GM21390 (cell line): ENCODE data around the gene DAB2IP.

Source experiments
- ATAC-seq: cut with Tn5 transposase; IDR thresholded peaks from one replicate; pipeline ENCODE4 v1.9.1; 2021; ENCODE audit not compliant: unreplicated experiment

Gene DAB2IP

GRCh38 chr9:121813519-121814210, 162.2 kb downstream of the DAB2IP start:
- ATAC-seq, result no peak

- ATAC-seq, result no peak
These were observed 163.2 kb downstream of the DAB2IP start for GRCh38 chr9:121814594-121814993.

- ATAC-seq, result no peak
These were observed 163.7 kb downstream of the DAB2IP start for GRCh38 chr9:121815084-121815483.

GRCh38 chr9:121815546-121816448, 164.4 kb downstream of the DAB2IP start:
- ATAC-seq, result no peak

GRCh38 chr9:121816449-121816817, 165.0 kb downstream of the DAB2IP start:
- ATAC-seq, result no peak

GRCh38 chr9:121816845-121817450, 165.5 kb downstream of the DAB2IP start:
- no peak for ATAC-seq

GRCh38 chr9:121817476-121817875, 166.0 kb downstream of the DAB2IP start:
- ATAC-seq, result no peak

- ATAC-seq, result no peak
These were observed 166.7 kb downstream of the DAB2IP start for GRCh38 chr9:121818016-121818661.

GRCh38 chr9:121818841-121819427, 167.5 kb downstream of the DAB2IP start:
- no peak for ATAC-seq

GRCh38 chr9:121819428-121820231, 168.2 kb downstream of the DAB2IP start:
- no peak for ATAC-seq

- no peak for ATAC-seq
These were observed 169.0 kb downstream of the DAB2IP start for GRCh38 chr9:121820286-121821005.

- no peak for ATAC-seq
These were observed 169.9 kb downstream of the DAB2IP start for GRCh38 chr9:121821326-121821725.

GRCh38 chr9:121822093-121823085, 171.0 kb downstream of the DAB2IP start:
- no peak for ATAC-seq

GRCh38 chr9:121823451-121824169, 172.2 kb downstream of the DAB2IP start:
- no peak for ATAC-seq

- no peak for ATAC-seq
These were observed 173.2 kb downstream of the DAB2IP start for GRCh38 chr9:121824651-121825030.

- no peak for ATAC-seq
These were observed 173.7 kb downstream of the DAB2IP start for GRCh38 chr9:121825031-121825691.

GRCh38 chr9:121826711-121827110, 175.3 kb downstream of the DAB2IP start:
- ATAC-seq, result no peak
